Astrocyte (in vitro differentiated cells and primary cell): ENCODE measurements around the gene ROR1. TPM values are rescaled to one million over a fixed set of nuclear protein-coding genes. Genes with fewer than 3 reads are reported as not detected.

Source experiments
- DNase-seq: peaks from one replicate; pipeline ENCODE4 v3.0.0-alpha.2; 2010; ENCODE audit warnings: low read depth
- FAIRE-seq: peaks from 2 replicates; lab custom pipeline; 2011; peaks lifted over from hg19 to GRCh38; lab: Jason Lieb, UNC
- H2AFZ ChIP-seq: 2 replicates; pipeline ENCODE4 v1.6.0; 2012; ENCODE audit warnings: low read depth, low read length, inconsistent platforms
- H3K27ac ChIP-seq: 2 replicates; pipeline ENCODE4 v1.5.1; 2011; ENCODE audit warnings: low read depth, low read length, inconsistent platforms
- H3K27me3 ChIP-seq: 2 replicates; pipeline ENCODE4 v1.6.0; 2011; ENCODE audit warnings: low read length, inconsistent platforms; ENCODE audit not compliant: insufficient read depth
- H3K36me3 ChIP-seq: 2 replicates; pipeline ENCODE4 v1.5.1; 2011; ENCODE audit warnings: low read length, inconsistent platforms; ENCODE audit not compliant: insufficient read depth
- H3K4me1 ChIP-seq: 2 replicates; pipeline ENCODE4 v1.5.1; 2011; ENCODE audit warnings: low read length, inconsistent platforms; ENCODE audit not compliant: insufficient read depth
- H3K4me2 ChIP-seq: 2 replicates; pipeline ENCODE4 v1.6.0; 2012; ENCODE audit warnings: low read length, inconsistent platforms
- H3K4me3 ChIP-seq: 2 replicates; pipeline ENCODE4 v1.5.1; 2011; ENCODE audit warnings: low read depth, mild to moderate bottlenecking, low read length, inconsistent platforms; ENCODE audit not compliant: insufficient read depth
- H3K79me2 ChIP-seq: 2 replicates; pipeline ENCODE4 v1.6.0; 2012; ENCODE audit warnings: mild to moderate bottlenecking, low read length, inconsistent platforms; ENCODE audit not compliant: insufficient read depth
- H3K9ac ChIP-seq: 2 replicates; pipeline ENCODE4 v1.6.0; 2012; ENCODE audit warnings: mild to moderate bottlenecking, low read length, inconsistent platforms
- H3K9me3 ChIP-seq: 2 replicates; pipeline ENCODE4 v1.5.1; 2012; ENCODE audit warnings: low read depth, mild to moderate bottlenecking, low read length, inconsistent platforms; ENCODE audit not compliant: insufficient read depth
- H4K20me1 ChIP-seq: 2 replicates; pipeline ENCODE4 v1.6.0; 2012; ENCODE audit warnings: low read length, inconsistent platforms; ENCODE audit not compliant: insufficient read depth
- H3K27ac Mint-ChIP-seq: one replicate; pipeline ENCODE4 v1.8.0; 2021; ENCODE audit warnings: mild to moderate bottlenecking, mixed read lengths; ENCODE audit not compliant: unreplicated experiment
- H3K27me3 Mint-ChIP-seq: one replicate; pipeline ENCODE4 v1.8.0; 2021; ENCODE audit warnings: low read depth, mixed read lengths; ENCODE audit not compliant: unreplicated experiment
- H3K36me3 Mint-ChIP-seq: one replicate; pipeline ENCODE4 v1.8.0; 2021; ENCODE audit warnings: low read depth, mixed read lengths; ENCODE audit not compliant: unreplicated experiment
- H3K4me1 Mint-ChIP-seq: one replicate; pipeline ENCODE4 v1.8.0; 2021; ENCODE audit warnings: low read depth, mixed read lengths; ENCODE audit not compliant: unreplicated experiment
- H3K4me3 Mint-ChIP-seq: one replicate; pipeline ENCODE4 v1.8.0; 2021; ENCODE audit warnings: mild to moderate bottlenecking, moderate library complexity, mixed read lengths; ENCODE audit not compliant: unreplicated experiment
- H3K9me3 Mint-ChIP-seq: one replicate; pipeline ENCODE4 v1.8.0; 2021; ENCODE audit warnings: mild to moderate bottlenecking, mixed read lengths; ENCODE audit not compliant: unreplicated experiment
- CTCF ChIP-seq: IDR thresholded peaks from 2 replicates; pipeline ENCODE4 v1.5.1; 2011; ENCODE audit warnings: low read depth, mild to moderate bottlenecking, inconsistent platforms, low read length, moderate library complexity; ENCODE audit not compliant: insufficient read depth
- EZH2 ChIP-seq: IDR thresholded peaks from 2 replicates; pipeline ENCODE4 v1.6.1; 2012; ENCODE audit warnings: mild to moderate bottlenecking, low read length, inconsistent platforms; ENCODE audit not compliant: insufficient read depth
- total RNA-seq: library from RNA; stranded (reverse); gene quantifications from 2 replicates; pipeline ENCODE4 v1.2.1, GENCODE V29; 2021

Gene ROR1
- total RNA-seq, 1 donor from 2014 or later, result 38.3 TPM

GRCh38 chr1:63870152-63870551 lies 96.3 kb downstream of the ROR1 start:
- Histone ChIP-seq H3K27ac (no peak overlapping the region), H3K27me3 (no peaks in the 10 kb centered on the region), H3K4me3 (no peak overlapping the region), H4K20me1 (peaks cover 18% of the 10 kb centered on the region), H2AFZ (no peak overlapping the region), H3K4me2 (no peak overlapping the region), H3K36me3 (no peaks in the 10 kb centered on the region), H3K9ac (no peak overlapping the region), H3K9me3 (no peaks in the 10 kb centered on the region), H3K4me1 (peaks cover 24% of the 10 kb centered on the region), H3K79me2 (peaks cover 25% of the 10 kb centered on the region)
- Mint-ChIP-seq H3K4me3 (no peak overlapping the region), H3K9me3 (no peaks in the 10 kb centered on the region), H3K4me1 (peaks cover 58% of the 10 kb centered on the region), H3K27me3 (no peaks in the 10 kb centered on the region), H3K36me3 (peaks cover 3% of the 10 kb centered on the region), H3K27ac (no peak overlapping the region)
- DNase-seq, result no peak
- TF ChIP-seq CTCF, result no peak
- no peak for TF ChIP-seq EZH2
- no peak for FAIRE-seq

- H3K4me1 Mint-ChIP-seq, result peaks cover 58% of the 10 kb centered on the region
- peaks cover 21% of the 10 kb centered on the region for H3K79me2 ChIP-seq
- FAIRE-seq, result no peak
Measured at GRCh38 chr1:63871463-63871862, 97.6 kb downstream of the ROR1 start.

More at GRCh38 chr1:63871463-63871862, 97.6 kb downstream of the ROR1 start:
- Histone ChIP-seq H3K4me2 (no peak overlapping the region), H2AFZ (no peak overlapping the region), H4K20me1 (peaks cover 6% of the 10 kb centered on the region), H3K9me3 (no peaks in the 10 kb centered on the region), H3K36me3 (no peaks in the 10 kb centered on the region), H3K4me1 (peaks cover 26% of the 10 kb centered on the region), H3K27me3 (no peaks in the 10 kb centered on the region), H3K4me3 (no peak overlapping the region), H3K27ac (no peak overlapping the region), H3K9ac (no peak overlapping the region)
- Mint-ChIP-seq H3K27me3 (no peaks in the 10 kb centered on the region), H3K4me3 (no peak overlapping the region), H3K9me3 (no peaks in the 10 kb centered on the region), H3K36me3 (peaks cover 3% of the 10 kb centered on the region), H3K27ac (no peak overlapping the region)
- TF ChIP-seq EZH2 (no peak), CTCF (no peak)
- DNase-seq, result no peak
